A673 (cell line): Measurements from ENCODE around the gene SLC6A6. TPM values are rescaled to one million over a fixed set of nuclear protein-coding genes. Genes with fewer than 3 reads are reported as not detected.

Experiments
- BruUV-seq: library from RNA; stranded (reverse); fragments of 400-500 nt; replicated peaks from 2 replicates; lab custom pipeline; 2021; lab: Mats Ljungman, UMichigan
- CTCF ChIA-PET: fragments of 300-600 bp; sonication (Branson Sonifier 250); formaldehyde crosslinking; loops from one replicate; lab custom pipeline; 2022; ENCODE audit warnings: antibody characterized with exemption; lab: Charles Lee
- POLR2A ChIA-PET: fragments of 300-600 bp; sonication (Branson Sonifier 250); formaldehyde crosslinking; loops from one replicate; lab custom pipeline; 2022; ENCODE audit warnings: antibody characterized with exemption; ENCODE audit not compliant: low non-redundant PET; lab: Charles Lee
- DNase-seq: peaks from one replicate; pipeline ENCODE4 v3.0.0-alpha.2; 2015; ENCODE audit warnings: low spot score
- H3K27ac ChIP-seq: fragments of 200-600 bp; sonication (generic); 2 replicates; pipeline ENCODE4 v1.5.1; 2016; ENCODE audit warnings: mixed run types, low read depth, mild to moderate bottlenecking, mixed read lengths, antibody characterized with exemption, low read length; ENCODE audit not compliant: poor library complexity, severe bottlenecking
- H3K27me3 ChIP-seq: fragments of 200-600 bp; sonication (generic); replicated peaks from 2 replicates; pipeline ENCODE4 v1.6.1; 2017; ENCODE audit warnings: mixed run types, low read depth, mild to moderate bottlenecking, mixed read lengths, antibody characterized with exemption, low read length; ENCODE audit not compliant: insufficient read depth, poor library complexity
- H3K36me3 ChIP-seq: fragments of 200-600 bp; sonication (generic); 2 replicates; pipeline ENCODE4 v1.6.1; 2016; ENCODE audit warnings: mixed run types, mild to moderate bottlenecking, mixed read lengths, antibody characterized with exemption, low read length; ENCODE audit not compliant: insufficient read depth, poor library complexity, severe bottlenecking
- H3K4me1 ChIP-seq: fragments of 200-600 bp; sonication (generic); 2 replicates; pipeline ENCODE4 v1.6.1; 2017; ENCODE audit warnings: mixed run types, mild to moderate bottlenecking, mixed read lengths, antibody characterized with exemption, low read length; ENCODE audit not compliant: insufficient read depth, poor library complexity, severe bottlenecking
- H3K4me3 ChIP-seq: fragments of 200-600 bp; sonication (generic); 2 replicates; pipeline ENCODE4 v1.5.1; 2016; ENCODE audit warnings: low read depth, mixed run types, mild to moderate bottlenecking, mixed read lengths, low read length; ENCODE audit not compliant: poor library complexity, severe bottlenecking
- H3K9me3 ChIP-seq: fragments of 200-600 bp; sonication (generic); 2 replicates; pipeline ENCODE4 v1.6.1; 2016; ENCODE audit warnings: mixed run types, low read depth, mild to moderate bottlenecking, mixed read lengths, antibody characterized with exemption, low read length; ENCODE audit not compliant: poor library complexity, severe bottlenecking
- CTCF ChIP-seq: fragments of 300-800, 200-600 bp; sonication (generic); conservative IDR thresholded peaks from 2 replicates; pipeline ENCODE4 v1.5.1; 2017; ENCODE audit warnings: low read depth, mild to moderate bottlenecking, antibody characterized with exemption, low read length, moderate library complexity, mixed read lengths
- EZH2 ChIP-seq: fragments of 200-600 bp; sonication (generic); IDR thresholded peaks from 2 replicates; pipeline ENCODE4 v1.6.1; 2017; ENCODE audit warnings: borderline replicate concordance, low read depth, mild to moderate bottlenecking, mixed read lengths, antibody characterized with exemption, low read length; ENCODE audit not compliant: poor library complexity, severe bottlenecking
- intact Hi-C: fragments of 100-400 bp; cut with micrococcal nuclease; formaldehyde crosslinking; loops from one replicate; pipeline ENCODE4 v1.10.0; 2022; ENCODE audit not compliant: unreplicated experiment
- total RNA-seq: library from RNA; stranded (reverse); gene quantifications from 2 replicates; pipeline ENCODE4 v1.2.3, GENCODE V29; 2021

SLC6A6 gene
- total RNA-seq, 1 experiment from 2014 or later, result 55.1 TPM

- H3K27me3 ChIP-seq, result no peaks in the 10 kb centered on the region
- no peak overlapping the region for H3K4me3 ChIP-seq
- CTCF ChIA-PET, result interaction anchor here (0.6 kb wide), 1 partner anchor 12 kb away, joined by 7 read pairs; no protein-coding TSS in a partner anchor
- no peak for DNase-seq
- POLR2A ChIA-PET, result no interaction called here
- TF ChIP-seq EZH2, result no peak
- TF ChIP-seq CTCF, result no peak
- no peaks in the 10 kb centered on the region for H3K36me3 ChIP-seq
- H3K9me3 ChIP-seq, result no peaks in the 10 kb centered on the region
- BruUV-seq, result no TSS peak
- intact Hi-C loops, result no loop called here
- no peaks in the 10 kb centered on the region for H3K4me1 ChIP-seq
- H3K27ac ChIP-seq, result no peak overlapping the region
Observed at GRCh38 chr3:14520967-14521366, 118.6 kb downstream of the SLC6A6 start.

- intact Hi-C loops, result no loop called here
- CTCF ChIA-PET, result no interaction called here
- TF ChIP-seq CTCF (no peak), EZH2 (no peak)
- no peak for DNase-seq
- Histone ChIP-seq H3K27me3 (no peaks in the 10 kb centered on the region), H3K4me3 (no peak overlapping the region), H3K9me3 (no peaks in the 10 kb centered on the region), H3K4me1 (no peaks in the 10 kb centered on the region), H3K36me3 (no peaks in the 10 kb centered on the region), H3K27ac (no peak overlapping the region)
- BruUV-seq, result no TSS peak
- POLR2A ChIA-PET, result no interaction called here
Observed at GRCh38 chr3:14521611-14522010, 119.2 kb downstream of the SLC6A6 start.

GRCh38 chr3:14522129-14522691 is 119.8 kb downstream of the SLC6A6 start:
- H3K36me3 ChIP-seq, result no peaks in the 10 kb centered on the region
- ChIA-PET POLR2A (no interaction called here), CTCF (no interaction called here)
- no TSS peak for BruUV-seq
- no peak for DNase-seq
- no peaks in the 10 kb centered on the region for H3K9me3 ChIP-seq
- H3K4me3 ChIP-seq, result no peak overlapping the region
- H3K27me3 ChIP-seq, result no peaks in the 10 kb centered on the region
- intact Hi-C loops, result no loop called here
- no peak overlapping the region for H3K27ac ChIP-seq
- no peaks in the 10 kb centered on the region for H3K4me1 ChIP-seq
- TF ChIP-seq EZH2 (no peak), CTCF (no peak)
